Measurements from ENCODE around the gene MRPL3.

- TF ChIP-seq, protein P1, sequence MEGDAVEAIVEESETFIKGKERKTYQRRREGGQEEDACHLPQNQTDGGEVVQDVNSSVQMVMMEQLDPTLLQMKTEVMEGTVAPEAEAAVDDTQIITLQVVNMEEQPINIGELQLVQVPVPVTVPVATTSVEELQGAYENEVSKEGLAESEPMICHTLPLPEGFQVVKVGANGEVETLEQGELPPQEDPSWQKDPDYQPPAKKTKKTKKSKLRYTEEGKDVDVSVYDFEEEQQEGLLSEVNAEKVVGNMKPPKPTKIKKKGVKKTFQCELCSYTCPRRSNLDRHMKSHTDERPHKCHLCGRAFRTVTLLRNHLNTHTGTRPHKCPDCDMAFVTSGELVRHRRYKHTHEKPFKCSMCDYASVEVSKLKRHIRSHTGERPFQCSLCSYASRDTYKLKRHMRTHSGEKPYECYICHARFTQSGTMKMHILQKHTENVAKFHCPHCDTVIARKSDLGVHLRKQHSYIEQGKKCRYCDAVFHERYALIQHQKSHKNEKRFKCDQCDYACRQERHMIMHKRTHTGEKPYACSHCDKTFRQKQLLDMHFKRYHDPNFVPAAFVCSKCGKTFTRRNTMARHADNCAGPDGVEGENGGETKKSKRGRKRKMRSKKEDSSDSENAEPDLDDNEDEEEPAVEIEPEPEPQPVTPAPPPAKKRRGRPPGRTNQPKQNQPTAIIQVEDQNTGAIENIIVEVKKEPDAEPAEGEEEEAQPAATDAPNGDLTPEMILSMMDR (conservative IDR thresholded peaks at IDR 0.05; ENCODE audit: low read depth in 2 of 2) = no peak
- no peak for TF ChIP-seq EZH2 (IDR thresholded peaks at IDR 0.05; ENCODE audit: low read depth, unreplicated experiment)
- TF ChIP-seq, protein P2, sequence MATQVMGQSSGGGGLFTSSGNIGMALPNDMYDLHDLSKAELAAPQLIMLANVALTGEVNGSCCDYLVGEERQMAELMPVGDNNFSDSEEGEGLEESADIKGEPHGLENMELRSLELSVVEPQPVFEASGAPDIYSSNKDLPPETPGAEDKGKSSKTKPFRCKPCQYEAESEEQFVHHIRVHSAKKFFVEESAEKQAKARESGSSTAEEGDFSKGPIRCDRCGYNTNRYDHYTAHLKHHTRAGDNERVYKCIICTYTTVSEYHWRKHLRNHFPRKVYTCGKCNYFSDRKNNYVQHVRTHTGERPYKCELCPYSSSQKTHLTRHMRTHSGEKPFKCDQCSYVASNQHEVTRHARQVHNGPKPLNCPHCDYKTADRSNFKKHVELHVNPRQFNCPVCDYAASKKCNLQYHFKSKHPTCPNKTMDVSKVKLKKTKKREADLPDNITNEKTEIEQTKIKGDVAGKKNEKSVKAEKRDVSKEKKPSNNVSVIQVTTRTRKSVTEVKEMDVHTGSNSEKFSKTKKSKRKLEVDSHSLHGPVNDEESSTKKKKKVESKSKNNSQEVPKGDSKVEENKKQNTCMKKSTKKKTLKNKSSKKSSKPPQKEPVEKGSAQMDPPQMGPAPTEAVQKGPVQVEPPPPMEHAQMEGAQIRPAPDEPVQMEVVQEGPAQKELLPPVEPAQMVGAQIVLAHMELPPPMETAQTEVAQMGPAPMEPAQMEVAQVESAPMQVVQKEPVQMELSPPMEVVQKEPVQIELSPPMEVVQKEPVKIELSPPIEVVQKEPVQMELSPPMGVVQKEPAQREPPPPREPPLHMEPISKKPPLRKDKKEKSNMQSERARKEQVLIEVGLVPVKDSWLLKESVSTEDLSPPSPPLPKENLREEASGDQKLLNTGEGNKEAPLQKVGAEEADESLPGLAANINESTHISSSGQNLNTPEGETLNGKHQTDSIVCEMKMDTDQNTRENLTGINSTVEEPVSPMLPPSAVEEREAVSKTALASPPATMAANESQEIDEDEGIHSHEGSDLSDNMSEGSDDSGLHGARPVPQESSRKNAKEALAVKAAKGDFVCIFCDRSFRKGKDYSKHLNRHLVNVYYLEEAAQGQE (IDR thresholded peaks at IDR 0.05; ENCODE audit: unreplicated experiment) = no peak
- no peak for TF ChIP-seq POLR2AphosphoS5 (IDR thresholded peaks at IDR 0.05; ENCODE audit: low read depth)
- TF ChIP-seq EZH2phosphoT487 (IDR thresholded peaks at IDR 0.05; ENCODE audit: unreplicated experiment) = no peak
- no peak for TF ChIP-seq JUNB (IDR thresholded peaks at IDR 0.05; ENCODE audit: unreplicated experiment)
Observed at GRCh38 chr3:131535131-131535530, 32.4 kb upstream of the MRPL3 start.
